BLaER1 (cell line): ENCODE data around the gene H6PD.

Experiments
- H3K27ac ChIP-seq: shearing (Covaris generic); formaldehyde crosslinking; 2 replicates; pipeline ENCODE4 v1.8.1; 2022
- H3K27me3 ChIP-seq: shearing (Covaris generic); formaldehyde crosslinking; 2 replicates; pipeline ENCODE4 v1.8.1; 2022
- H3K36me3 ChIP-seq: shearing (Covaris generic); formaldehyde crosslinking; 2 replicates; pipeline ENCODE4 v1.8.1; 2022
- H3K4me1 ChIP-seq: shearing (Covaris generic); formaldehyde crosslinking; 2 replicates; pipeline ENCODE4 v1.8.1; 2022
- H3K4me2 ChIP-seq: shearing (Covaris generic); formaldehyde crosslinking; 2 replicates; pipeline ENCODE4 v1.8.1; 2022
- H3K4me3 ChIP-seq: shearing (Covaris generic); formaldehyde crosslinking; 2 replicates; pipeline ENCODE4 v1.8.1; 2022
- H3K9ac ChIP-seq: shearing (Covaris generic); formaldehyde crosslinking; 2 replicates; pipeline ENCODE4 v1.8.1; 2022
- H3K9me3 ChIP-seq: shearing (Covaris generic); formaldehyde crosslinking; 2 replicates; pipeline ENCODE4 v1.8.1; 2022
- H4K20me1 ChIP-seq: shearing (Covaris generic); formaldehyde crosslinking; 2 replicates; pipeline ENCODE4 v1.8.1; 2022
- Cebpa-rat ChIP-seq: shearing (Covaris generic); IDR thresholded peaks from 2 replicates; pipeline ENCODE4 v1.8.1; 2022

The H6PD gene

GRCh38 chr1:9271861-9272595 is 37.5 kb downstream of the H6PD start:
- TF ChIP-seq Cebpa-rat: no peak
- Histone ChIP-seq H3K4me1 (peaks cover 71% of the 10 kb centered on the region), H3K36me3 (no peaks in the 10 kb centered on the region), H3K9ac (no peak overlapping the region; the same call in 1 of the 2 replicates), H3K9me3 (no peaks in the 10 kb centered on the region), H3K27me3 (no peaks in the 10 kb centered on the region), H3K4me2 (0 out of 2 replicates have a peak overlapping the region, but pooled peaks have one; percentile 37), H3K27ac (no peak overlapping the region), H4K20me1 (0 out of 2 replicates have a peak, but pooled peaks cover 21% of the 10 kb centered on the region), H3K4me3 (no peak overlapping the region)

GRCh38 chr1:9273177-9273576 is 38.6 kb downstream of the H6PD start:
- peaks cover 7% of the 10 kb centered on the region for H3K9me3 ChIP-seq
- H3K9ac ChIP-seq: no peak overlapping the region
- TF ChIP-seq Cebpa-rat: no peak
- H3K27ac ChIP-seq: no peak overlapping the region
- 0 out of 2 replicates have a peak, but pooled peaks cover 18% of the 10 kb centered on the region for H4K20me1 ChIP-seq
- no peaks in the 10 kb centered on the region; the same call in 1 of the 2 replicates for H3K36me3 ChIP-seq
- H3K4me2 ChIP-seq: no peak overlapping the region
- H3K4me1 ChIP-seq: peaks cover 63% of the 10 kb centered on the region
- no peaks in the 10 kb centered on the region for H3K27me3 ChIP-seq
- H3K4me3 ChIP-seq: no peak overlapping the region

- no peak overlapping the region for H3K9ac ChIP-seq
These were observed 40.6 kb downstream of the H6PD start for GRCh38 chr1:9275161-9275560.

GRCh38 chr1:9275567-9276034 is 41.0 kb downstream of the H6PD start:
- Histone ChIP-seq H3K4me1 (peaks cover 62% of the 10 kb centered on the region), H4K20me1 (0 out of 2 replicates have a peak, but pooled peaks cover under 1% of the 10 kb centered on the region), H3K4me3 (no peak overlapping the region), H3K27ac (no peak overlapping the region), H3K9ac (no peak overlapping the region), H3K36me3 (no peaks in the 10 kb centered on the region; the same call in 1 of the 2 replicates), H3K4me2 (peak overlapping the region; percentile 62), H3K9me3 (peaks cover 7% of the 10 kb centered on the region), H3K27me3 (no peaks in the 10 kb centered on the region)
- no peak for TF ChIP-seq Cebpa-rat

More at GRCh38 chr1:9275161-9275560, 40.6 kb downstream of the H6PD start:
- 0 out of 2 replicates have a peak, but pooled peaks cover 5% of the 10 kb centered on the region for H4K20me1 ChIP-seq
- TF ChIP-seq Cebpa-rat: no peak
- peak overlapping the region; percentile 62; the same call in 1 of the 2 replicates for H3K4me2 ChIP-seq
- no peaks in the 10 kb centered on the region; the same call in 1 of the 2 replicates for H3K36me3 ChIP-seq
- no peak overlapping the region for H3K4me3 ChIP-seq
- peaks cover 7% of the 10 kb centered on the region for H3K9me3 ChIP-seq
- H3K27ac ChIP-seq: no peak overlapping the region
- no peaks in the 10 kb centered on the region for H3K27me3 ChIP-seq
- H3K4me1 ChIP-seq: peaks cover 63% of the 10 kb centered on the region

GRCh38 chr1:9278116-9278515 is 43.5 kb downstream of the H6PD start:
- H3K4me2 ChIP-seq: no peak overlapping the region
- H3K36me3 ChIP-seq: no peaks in the 10 kb centered on the region; the same call in 1 of the 2 replicates
- no peak overlapping the region for H3K27ac ChIP-seq
- no peaks in the 10 kb centered on the region for H3K27me3 ChIP-seq
- no peak for TF ChIP-seq Cebpa-rat
- peaks cover 72% of the 10 kb centered on the region for H3K4me1 ChIP-seq
- H3K9me3 ChIP-seq: peaks cover 7% of the 10 kb centered on the region
- no peaks in the 10 kb centered on the region for H4K20me1 ChIP-seq
- H3K9ac ChIP-seq: no peak overlapping the region
- no peak overlapping the region for H3K4me3 ChIP-seq

- no peak for TF ChIP-seq Cebpa-rat
- H4K20me1 ChIP-seq: no peaks in the 10 kb centered on the region
- peak overlapping the region; percentile 74 for H3K27ac ChIP-seq
- H3K9me3 ChIP-seq: peaks cover 7% of the 10 kb centered on the region
- H3K9ac ChIP-seq: peak overlapping the region; percentile 46; the same call in 1 of the 2 replicates
- H3K27me3 ChIP-seq: no peaks in the 10 kb centered on the region
- peak overlapping the region; percentile 86 for H3K4me2 ChIP-seq
- H3K4me3 ChIP-seq: no peak overlapping the region
- peaks cover 77% of the 10 kb centered on the region for H3K4me1 ChIP-seq
- H3K36me3 ChIP-seq: no peaks in the 10 kb centered on the region; the same call in 1 of the 2 replicates
These were observed 44.1 kb downstream of the H6PD start for GRCh38 chr1:9278585-9279153.

GRCh38 chr1:9279172-9279840 is 44.7 kb downstream of the H6PD start:
- Histone ChIP-seq H3K4me1 (peaks cover 84% of the 10 kb centered on the region), H3K4me2 (peak overlapping the region; percentile 86)

GRCh38 chr1:9280015-9280860 is 45.7 kb downstream of the H6PD start:
- peaks cover 22% of the 10 kb centered on the region for H3K9me3 ChIP-seq
- no peaks in the 10 kb centered on the region; the same call in 1 of the 2 replicates for H3K36me3 ChIP-seq
- no peak overlapping the region for H3K4me3 ChIP-seq
- no peaks in the 10 kb centered on the region for H4K20me1 ChIP-seq
- no peak for TF ChIP-seq Cebpa-rat
- peak overlapping the region; percentile 2; the same call in 1 of the 2 replicates for H3K9ac ChIP-seq
- peak overlapping the region; percentile 74 for H3K27ac ChIP-seq
- no peaks in the 10 kb centered on the region for H3K27me3 ChIP-seq
- H3K4me1 ChIP-seq: peaks cover 81% of the 10 kb centered on the region
- peak overlapping the region; percentile 86 for H3K4me2 ChIP-seq

More at GRCh38 chr1:9279172-9279840, 44.7 kb downstream of the H6PD start:
- H3K36me3 ChIP-seq: no peaks in the 10 kb centered on the region; the same call in 1 of the 2 replicates
- peaks cover 13% of the 10 kb centered on the region for H3K9me3 ChIP-seq
- peak overlapping the region; percentile 46 for H3K9ac ChIP-seq
- no peak for TF ChIP-seq Cebpa-rat
- H3K4me3 ChIP-seq: peak overlapping the region; percentile 24; the same call in 1 of the 2 replicates
- no peaks in the 10 kb centered on the region for H3K27me3 ChIP-seq
- peak overlapping the region; percentile 74 for H3K27ac ChIP-seq
- no peaks in the 10 kb centered on the region for H4K20me1 ChIP-seq
